Spinal cord (tissue), 10 donors: ENCODE measurements around the gene RNF183. TPM values are rescaled to one million over a fixed set of nuclear protein-coding genes. Genes with fewer than 3 reads are reported as not detected.
A peak's percentile ranks its signal among the peaks of the same experiment; 100 is the strongest.

ENCODE experiments used
- DNase-seq, 6 donors: peaks; one replicate each; pipeline versions ENCODE4 v3.0.0 to v3.0.0-alpha.2; 2013 to 2015; ENCODE audit warnings: low spot score in 6 of 6, low read depth in 4 of 6
- H3K27ac ChIP-seq: one replicate; pipeline ENCODE4 v1.5.1; 2013; ENCODE audit warnings: low read depth, low read length, control low read depth
- H3K27me3 ChIP-seq: one replicate; pipeline ENCODE4 v1.6.1; 2013; ENCODE audit warnings: low read length; ENCODE audit not compliant: control insufficient read depth, insufficient read depth
- H3K36me3 ChIP-seq: one replicate; pipeline ENCODE4 v1.6.1; 2013; ENCODE audit warnings: low read length; ENCODE audit not compliant: control insufficient read depth, insufficient read depth
- H3K4me1 ChIP-seq: one replicate; pipeline ENCODE4 v1.6.1; 2013; ENCODE audit warnings: low read length; ENCODE audit not compliant: control insufficient read depth, insufficient read depth
- H3K4me3 ChIP-seq: one replicate; pipeline ENCODE4 v1.5.1; 2013; ENCODE audit warnings: low read depth, low read length, control low read depth
- H3K9me3 ChIP-seq: one replicate; pipeline ENCODE4 v1.6.1; 2013; ENCODE audit warnings: low read length; ENCODE audit not compliant: control insufficient read depth, insufficient read depth
- WGBS: methylation state at CpG from one replicate; pipeline ENCODE4 v1.1.5; 2013; ENCODE audit warnings: missing lambda C conversion rate; ENCODE audit not compliant: insufficient coverage; 5-methylcytosine and 5-hydroxymethylcytosine counted together
- long read RNA-seq, 4 donors: transcript quantifications; one replicate each; lab custom pipeline, GENCODE V29; 2026
- polyA plus RNA-seq, 2 donors: library from polyadenylated mRNA; unstranded; fragments of 120-200 nt; gene quantifications; one replicate each; pipeline ENCODE4 v1.2.1, GENCODE V29; 2013; ENCODE audit not compliant: insufficient read length in 2 of 2
- total RNA-seq, 2 donors: library from RNA; depleted of rRNA in 1 of 2; stranded (reverse); fragments of 120-200 nt in 1 of 2; fragments of >200 nt in 1 of 2; gene quantifications; one replicate each; pipeline versions ENCODE4 v1.2.3 to v1.2.4, GENCODE V29; 2013 to 2014
- donor health status: healthy.

RNF183 gene
- total RNA-seq: under 1 TPM in 1 of 2 donors, not detected in 1; 0.11 TPM
- under 1 TPM in 1 of 2 donors, not detected in 1; 0.12 TPM for polyA plus RNA-seq
- long read RNA-seq, donor 1: 0 reads
- long read RNA-seq, donor 2, partial matches to known transcripts: 0 of 3 reads
- long read RNA-seq, donor 2, other reads (novel, unspliced or antisense): 0 of 3 reads
- long read RNA-seq, donor 3: 0 reads
- long read RNA-seq, donor 4: 0 reads

GRCh38 chr9:113302792-113303418, at the start of gene RNF183:
TSS of gene RNF183 (minus strand) at chr9:113303376. CDS start at chr9:113298184, 5,192 bp downstream.
- Histone ChIP-seq H3K4me1 (no peaks in the 10 kb centered on the region), H3K27me3 (no peaks in the 10 kb centered on the region), H3K27ac (no peak within 1 kb of the TSS), H3K9me3 (no peaks in the 10 kb centered on the region), H3K4me3 (no peak within 1 kb of the TSS), H3K36me3 (no peaks in the 10 kb centered on the region)
- DNase-seq: no peak
- 75% methylated on average over 25 of the region's 25 CpGs for WGBS

- Histone ChIP-seq H3K27me3 (peaks cover 57% of the 10 kb centered on the region), H3K9me3 (no peaks in the 10 kb centered on the region), H3K27ac (no peak overlapping the region), H3K4me1 (peaks cover 9% of the 10 kb centered on the region), H3K36me3 (no peaks in the 10 kb centered on the region), H3K4me3 (no peak overlapping the region)
- no peak for DNase-seq
- no CpG with 5 or more reads among the region's 1 CpG for WGBS
Observed at GRCh38 chr9:113352411-113352810, 49.2 kb upstream of the RNF183 start.

DNA sequence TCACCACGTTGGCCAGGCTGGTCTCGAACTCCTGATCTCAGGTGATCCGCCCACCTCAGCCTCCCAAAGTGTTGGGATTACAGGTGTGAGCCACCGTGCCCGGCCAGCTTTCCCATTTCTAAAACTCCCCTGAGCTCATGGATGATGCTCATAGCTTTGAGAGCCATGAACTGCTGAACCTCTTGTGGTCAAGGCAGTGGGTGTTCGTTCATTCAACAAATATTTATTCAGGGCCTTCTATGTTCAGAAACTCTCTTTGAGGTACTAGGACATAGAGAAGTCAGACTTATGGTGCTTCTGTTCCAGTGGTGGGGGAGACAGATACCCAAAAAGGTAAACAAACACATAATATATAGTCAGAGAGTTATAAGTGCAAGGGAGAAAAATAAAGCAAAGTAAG, 48.8 kb upstream of the RNF183 start:
- Histone ChIP-seq H3K36me3 (no peaks in the 10 kb centered on the region), H3K9me3 (no peaks in the 10 kb centered on the region), H3K4me3 (no peak overlapping the region), H3K27ac (no peak overlapping the region), H3K27me3 (peaks cover 57% of the 10 kb centered on the region), H3K4me1 (peaks cover 9% of the 10 kb centered on the region)
- WGBS: 100% methylated on average over 2 of the region's 6 CpGs
- DNase-seq: no peak

GRCh38 chr9:113350937-113351336, 47.8 kb upstream of the RNF183 start:
- no peak for DNase-seq
- peaks cover 57% of the 10 kb centered on the region for H3K27me3 ChIP-seq
- no peak overlapping the region for H3K27ac ChIP-seq
- WGBS: 53% methylated on average over 6 of the region's 6 CpGs
- H3K4me1 ChIP-seq: peaks cover 9% of the 10 kb centered on the region
- H3K9me3 ChIP-seq: no peaks in the 10 kb centered on the region
- no peaks in the 10 kb centered on the region for H3K36me3 ChIP-seq
- H3K4me3 ChIP-seq: no peak overlapping the region

DNA sequence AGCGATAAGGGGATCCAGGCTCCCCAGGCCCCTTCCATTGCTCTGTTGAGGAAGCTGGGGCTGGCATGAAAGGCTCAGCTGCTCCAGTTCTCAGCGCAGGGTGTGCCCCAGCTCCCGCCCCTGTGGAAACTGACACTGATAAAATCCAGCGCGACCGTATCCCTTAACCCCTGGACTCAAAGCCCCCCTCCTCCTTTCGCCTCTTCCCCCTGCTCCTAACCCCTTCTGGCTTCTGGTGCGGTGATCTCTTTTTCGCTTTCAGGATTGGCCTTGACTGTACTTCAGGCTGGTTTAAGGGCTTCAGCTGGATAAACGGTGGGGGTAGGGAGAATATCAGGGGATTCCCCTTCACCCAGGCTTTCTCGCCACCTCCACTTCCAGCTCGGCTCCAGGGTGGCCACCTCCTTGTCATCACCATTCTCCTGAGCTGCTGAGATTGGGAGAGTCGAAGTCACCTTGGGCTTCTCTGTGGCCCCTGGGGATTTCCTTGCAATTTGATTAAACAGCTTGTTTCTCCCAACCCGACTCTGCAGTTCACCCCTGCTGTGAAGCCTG, 47.0 kb upstream of the RNF183 start:
- WGBS: 18% methylated on average over 8 of the region's 14 CpGs
- no peak overlapping the region for H3K27ac ChIP-seq

DNA sequence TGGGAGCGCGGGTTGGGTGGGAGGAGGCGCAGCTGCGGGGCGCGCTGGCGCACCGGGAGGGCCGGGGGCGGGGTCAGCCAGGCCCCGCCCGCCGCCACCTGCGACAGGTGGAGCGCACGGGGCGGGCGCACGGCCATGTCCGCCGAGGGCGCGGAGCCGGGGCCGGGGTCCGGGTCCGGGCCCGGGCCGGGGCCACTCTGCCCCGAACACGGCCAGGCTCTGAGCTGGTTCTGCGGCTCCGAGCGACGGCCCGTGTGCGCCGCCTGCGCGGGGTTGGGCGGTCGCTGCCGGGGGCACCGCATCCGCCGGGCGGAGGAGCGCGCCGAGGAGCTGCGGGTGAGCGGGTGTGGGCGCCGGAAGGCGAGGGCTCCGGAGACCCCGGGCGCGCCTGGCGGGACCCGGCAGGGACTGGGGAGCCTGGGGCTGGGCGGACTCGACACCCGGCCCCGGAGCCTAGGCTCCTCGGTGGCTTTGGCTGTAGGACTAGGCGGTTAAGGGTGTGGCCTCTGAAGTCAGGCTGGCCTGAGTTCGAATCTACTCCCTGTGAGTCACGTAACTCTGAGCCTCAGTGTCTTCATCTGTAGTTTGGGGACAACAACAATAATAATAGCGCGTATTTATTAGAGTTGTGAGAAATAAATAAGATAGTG, 46.4 kb upstream of the RNF183 start, which contains the start of gene BSPRY:
TSS of gene BSPRY (plus strand) at position 97 of the 650 bp plus-strand sequence. CDS start at position 136, 39 bp downstream.
- Histone ChIP-seq H3K4me3 (peak within 1 kb of the TSS; percentile 18), H3K9me3 (no peaks in the 10 kb centered on the region), H3K27me3 (peaks cover 53% of the 10 kb centered on the region), H3K27ac (no peak within 1 kb of the TSS), H3K4me1 (peaks cover 10% of the 10 kb centered on the region), H3K36me3 (no peaks in the 10 kb centered on the region)
- under 1% methylated on average over 71 of the region's 71 CpGs for WGBS
- no peak for DNase-seq

More for the DNA sequence above, 47.0 kb upstream of the RNF183 start:
- H3K36me3 ChIP-seq: no peaks in the 10 kb centered on the region
- no peaks in the 10 kb centered on the region for H3K9me3 ChIP-seq
- peak overlapping the region; percentile 18 for H3K4me3 ChIP-seq
- peaks cover 9% of the 10 kb centered on the region for H3K4me1 ChIP-seq
- no peak for DNase-seq
- peaks cover 54% of the 10 kb centered on the region for H3K27me3 ChIP-seq

GRCh38 chr9:113349066-113349444, 45.9 kb upstream of the RNF183 start:
- 15% methylated on average over 12 of the region's 13 CpGs for WGBS
- Histone ChIP-seq H3K4me1 (peaks cover 15% of the 10 kb centered on the region), H3K27me3 (peaks cover 52% of the 10 kb centered on the region), H3K4me3 (no peak overlapping the region), H3K27ac (no peak overlapping the region), H3K9me3 (no peaks in the 10 kb centered on the region), H3K36me3 (no peaks in the 10 kb centered on the region)
- peak in 1 of 6 donors; percentile 2 for DNase-seq

GRCh38 chr9:113348437-113348836, 45.3 kb upstream of the RNF183 start:
- Histone ChIP-seq H3K27ac (no peak overlapping the region), H3K9me3 (no peaks in the 10 kb centered on the region), H3K4me3 (no peak overlapping the region), H3K36me3 (no peaks in the 10 kb centered on the region), H3K4me1 (peaks cover 18% of the 10 kb centered on the region), H3K27me3 (peaks cover 48% of the 10 kb centered on the region)
- WGBS: 86% methylated on average over 1 of the region's 3 CpGs
- DNase-seq: no peak

GRCh38 chr9:113345671-113346070, 42.5 kb upstream of the RNF183 start:
- no CpG with 5 or more reads among the region's 1 CpG for WGBS
- H3K27ac ChIP-seq: peak overlapping the region; percentile 22

More at GRCh38 chr9:113345671-113346070, 42.5 kb upstream of the RNF183 start:
- no peak for DNase-seq
- peaks cover 25% of the 10 kb centered on the region for H3K27me3 ChIP-seq
- H3K4me3 ChIP-seq: no peak overlapping the region
- H3K9me3 ChIP-seq: no peaks in the 10 kb centered on the region
- H3K36me3 ChIP-seq: no peaks in the 10 kb centered on the region
- H3K4me1 ChIP-seq: peaks cover 18% of the 10 kb centered on the region
